Activated T-cell treated with anti-CD3 and anti-CD28 coated beads, Interleukin-2, amount 50 U/mL, for 72 hours (primary cell): ENCODE measurements around the gene LRWD1. TPM values are rescaled to one million over a fixed set of nuclear protein-coding genes. Genes with fewer than 3 reads are reported as not detected.

Source experiments
- total RNA-seq, 2 donors: library from RNA; stranded (reverse); gene quantifications; one replicate each; pipeline ENCODE4 v1.2.3, GENCODE V29; 2022

The LRWD1 gene
- total RNA-seq, 2 donors from 2014 or later: 13.1 to 13.6 TPM

Other genes with a start within 250 kb of the LRWD1 start
- gene SH2B2, start 178.1 kb upstream of the LRWD1 start, total RNA-seq: 1 to 10 TPM; 5.0 to 6.8 TPM
- not detected for gene SPDYE6, start 108.5 kb upstream of the LRWD1 start, total RNA-seq
- 10 to 100 TPM; 30.6 to 35.7 TPM for gene PRKRIP1, start 68.6 kb upstream of the LRWD1 start, total RNA-seq
- 10 to 100 TPM; 37.8 to 42.2 TPM for gene ORAI2, start 31.4 kb upstream of the LRWD1 start, total RNA-seq
- 10 to 100 TPM in 1 of 2 donors, 1 to 10 TPM in 1; 9.1 to 11.8 TPM for gene ALKBH4, start 121 bp upstream of the LRWD1 start, total RNA-seq
- gene POLR2J, start 13.9 kb downstream of the LRWD1 start, total RNA-seq: 10 to 100 TPM; 40.5 to 53.5 TPM
- 10 to 100 TPM; 20.0 to 29.8 TPM for gene RASA4B, start 52.8 kb downstream of the LRWD1 start, total RNA-seq
- gene UPK3BL2, start 78.7 kb downstream of the LRWD1 start, total RNA-seq: 10 to 100 TPM; 24.8 to 37.9 TPM
- not detected for gene SPDYE2, start 86.2 kb downstream of the LRWD1 start, total RNA-seq
- gene POLR2J3, start 107.6 kb downstream of the LRWD1 start, total RNA-seq: 10 to 100 TPM; 37.5 to 67.1 TPM
- 10 to 100 TPM; 52.0 to 79.2 TPM for gene RASA4, start 151.8 kb downstream of the LRWD1 start, total RNA-seq
- 10 to 100 TPM; 13.3 to 58.8 TPM for gene UPK3BL1, start 177.8 kb downstream of the LRWD1 start, total RNA-seq
- not detected for gene SPDYE2B, start 185.3 kb downstream of the LRWD1 start, total RNA-seq
- gene POLR2J2, start 206.7 kb downstream of the LRWD1 start, total RNA-seq: 10 to 100 TPM; 11.4 to 23.4 TPM